Activated effector memory CD4-positive, alpha-beta T cell treated with Interleukin-2 at 50 U/mL for 16 hours (primary cell): ENCODE measurements around the gene CSNK1D.

Experiments used
- DNase-seq: peaks from one replicate; pipeline ENCODE4 v3.0.0-alpha.2; 2020

Gene CSNK1D

DNA sequence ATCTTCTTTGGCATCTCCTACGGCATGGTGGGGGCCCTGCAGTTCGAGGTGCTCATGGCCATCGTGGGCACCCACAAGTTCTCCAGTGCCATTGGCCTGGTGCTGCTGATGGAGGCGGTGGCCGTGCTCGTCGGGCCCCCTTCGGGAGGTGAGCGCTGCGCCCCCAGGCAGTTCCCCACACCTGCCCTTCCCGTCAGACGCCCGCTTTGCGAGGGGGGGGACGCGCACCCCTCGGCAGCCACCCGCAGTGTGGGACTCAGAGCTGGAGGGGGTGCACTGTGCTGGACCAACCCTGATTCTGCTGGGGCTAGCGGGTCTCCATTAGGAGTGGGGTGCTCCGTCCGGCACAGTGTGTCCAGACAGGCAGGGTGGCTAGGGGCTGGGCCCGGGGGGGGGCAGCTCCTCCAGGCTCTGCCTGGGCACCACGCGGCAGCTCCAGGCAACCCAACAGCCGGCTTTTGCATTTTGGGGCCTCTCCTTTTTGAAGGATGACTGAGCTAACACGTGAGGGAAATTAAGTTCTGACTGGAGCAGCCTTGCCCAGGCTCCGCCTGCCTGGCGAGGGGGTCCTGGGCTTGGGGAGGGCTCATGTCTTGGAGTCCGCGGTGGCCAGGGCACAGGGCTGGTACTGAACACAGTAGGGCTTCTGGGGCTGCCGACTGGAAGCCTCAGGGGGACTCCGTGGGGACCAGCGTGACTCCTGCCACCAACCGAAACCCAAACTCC, 35.6 kb downstream of the CSNK1D start:
- no peak for DNase-seq

GRCh38 chr17:82237083-82237745, 36.3 kb downstream of the CSNK1D start:
- DNase-seq = no peak

GRCh38 chr17:82236142-82236971, 37.1 kb downstream of the CSNK1D start:
- DNase-seq = peak; percentile 54

GRCh38 chr17:82235775-82236141, 37.7 kb downstream of the CSNK1D start:
- no peak for DNase-seq

DNA sequence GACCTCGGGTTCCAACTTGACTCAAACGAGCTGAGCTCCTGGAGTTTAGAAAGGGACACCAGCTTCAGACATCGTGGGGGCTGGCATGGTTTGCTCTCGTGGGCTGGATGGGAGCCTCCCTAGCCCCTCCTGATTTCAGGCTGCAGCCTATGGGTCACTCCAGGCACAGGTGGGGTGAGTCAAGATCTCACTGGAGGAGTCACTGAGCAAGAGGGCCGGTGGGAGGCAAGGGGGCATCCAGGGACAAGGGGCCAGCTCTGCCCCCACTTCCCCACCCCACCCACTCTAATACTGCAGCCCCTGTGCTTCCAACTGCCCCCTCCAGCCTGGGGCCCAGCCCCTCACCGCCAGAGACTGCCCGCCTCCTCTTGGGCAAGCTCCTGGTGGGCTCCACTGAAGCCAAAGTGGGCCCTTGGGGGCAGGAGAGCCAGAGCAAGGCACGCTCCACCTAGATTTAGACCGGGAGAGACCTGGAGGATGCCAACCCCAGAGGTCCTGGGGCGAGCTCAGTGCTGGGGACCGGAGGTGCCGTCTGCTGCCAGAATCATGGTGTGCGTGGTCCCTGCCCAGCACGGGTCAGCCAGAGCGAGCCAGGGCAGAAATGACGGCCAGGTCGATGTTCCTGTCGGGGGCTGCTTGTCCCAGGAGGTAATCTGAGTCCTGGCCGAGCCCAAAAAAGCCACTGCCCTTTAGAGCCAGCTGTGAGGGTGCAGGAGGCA, 38.3 kb downstream of the CSNK1D start:
- no peak for DNase-seq

DNA sequence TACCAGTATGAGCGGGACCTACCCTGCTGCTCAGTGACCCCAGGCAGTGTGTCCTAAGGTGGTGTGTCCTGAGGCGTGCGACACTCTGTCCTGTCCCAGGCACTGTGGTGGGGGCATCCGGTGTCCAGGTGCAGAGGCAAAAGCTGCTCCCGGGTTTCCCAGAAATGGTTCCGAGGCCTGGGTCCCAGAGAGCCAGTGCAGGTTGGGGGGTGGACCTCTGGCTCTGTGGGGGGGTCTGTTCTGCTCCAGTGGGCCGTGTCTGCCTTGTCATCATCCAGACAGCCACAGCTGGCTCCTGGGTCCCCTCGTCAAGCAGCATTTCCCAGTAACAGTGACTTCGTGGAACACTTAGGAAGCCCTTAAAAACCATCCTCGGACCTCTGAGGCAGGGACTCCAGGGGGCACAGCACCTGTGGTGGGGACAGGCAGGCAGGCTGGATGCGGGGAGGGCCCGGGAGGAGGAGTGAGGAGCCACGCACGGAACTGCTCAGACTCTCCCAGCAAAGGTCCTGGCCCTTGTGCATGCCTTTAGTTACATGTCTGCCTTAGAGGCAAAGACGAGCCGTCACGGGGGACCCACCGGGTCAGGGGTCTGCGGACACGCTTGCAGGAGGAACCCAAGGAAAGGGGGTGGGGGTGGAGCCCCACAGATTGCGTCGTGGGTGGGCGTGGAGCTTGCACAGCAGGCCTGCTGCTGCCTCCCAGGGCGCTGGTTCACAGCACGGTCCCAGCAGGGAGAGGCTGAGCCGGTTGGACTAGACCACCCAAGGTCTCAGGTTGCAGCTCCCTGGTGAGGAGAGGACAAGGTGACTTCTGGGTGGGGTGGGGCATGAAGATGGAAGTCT, 39.1 kb downstream of the CSNK1D start:
- no peak for DNase-seq

- DNase-seq = no peak
Measured at GRCh38 chr17:82232876-82233785, 40.4 kb downstream of the CSNK1D start.

- DNase-seq = no peak
Measured at GRCh38 chr17:82232322-82232820, 41.1 kb downstream of the CSNK1D start.

GRCh38 chr17:82231562-82232321, 41.8 kb downstream of the CSNK1D start:
- DNase-seq = no peak

DNA sequence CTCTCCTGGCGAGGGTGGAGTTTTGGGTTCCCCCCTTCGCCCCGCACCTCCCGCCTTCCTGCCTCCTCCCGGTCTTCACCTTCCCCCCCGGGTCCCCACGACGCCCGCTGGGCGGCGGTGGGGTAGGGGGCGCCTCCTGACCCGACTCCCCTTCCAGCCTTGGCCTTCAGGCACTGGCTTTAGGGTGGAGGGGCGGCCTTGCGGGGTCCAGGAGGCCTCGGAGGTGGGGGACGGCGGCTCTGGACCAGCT, 42.3 kb downstream of the CSNK1D start:
- no peak for DNase-seq

DNA sequence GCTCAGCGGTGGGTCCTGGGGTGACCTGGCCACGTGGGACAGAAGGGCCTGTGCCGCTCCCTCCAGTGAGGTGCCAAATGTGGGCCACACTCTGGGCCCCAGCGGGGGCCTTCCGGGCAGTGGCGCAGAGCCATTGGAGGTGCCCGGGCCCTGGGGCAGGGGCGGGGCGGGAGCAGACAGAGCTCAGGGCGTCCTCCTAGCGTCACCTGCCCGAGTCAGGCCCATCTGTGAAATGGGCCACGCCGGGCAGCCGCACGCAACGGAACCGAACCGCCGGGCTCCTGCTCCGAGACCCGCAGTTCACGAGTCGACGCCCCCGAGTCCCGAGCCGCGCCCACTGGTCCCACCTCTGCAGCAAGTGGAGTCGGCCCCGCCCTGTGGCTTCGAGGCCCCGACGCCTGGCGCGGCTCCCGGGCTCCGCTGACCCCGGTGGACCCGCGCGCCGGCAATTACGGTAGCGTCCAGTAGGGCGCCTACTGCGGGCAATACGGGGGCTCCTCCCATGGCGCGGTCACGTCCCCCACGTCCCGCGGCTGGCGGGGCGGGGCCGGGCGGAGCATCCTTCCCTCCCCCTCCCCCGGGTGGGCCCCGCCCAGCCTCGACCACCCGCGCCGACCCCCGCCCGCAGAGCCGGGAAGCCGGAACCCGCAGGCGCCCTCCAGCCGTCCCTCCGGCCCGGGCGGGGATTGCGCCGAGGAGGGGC, 42.7 kb downstream of the CSNK1D start:
- peak; percentile 37 for DNase-seq

DNA sequence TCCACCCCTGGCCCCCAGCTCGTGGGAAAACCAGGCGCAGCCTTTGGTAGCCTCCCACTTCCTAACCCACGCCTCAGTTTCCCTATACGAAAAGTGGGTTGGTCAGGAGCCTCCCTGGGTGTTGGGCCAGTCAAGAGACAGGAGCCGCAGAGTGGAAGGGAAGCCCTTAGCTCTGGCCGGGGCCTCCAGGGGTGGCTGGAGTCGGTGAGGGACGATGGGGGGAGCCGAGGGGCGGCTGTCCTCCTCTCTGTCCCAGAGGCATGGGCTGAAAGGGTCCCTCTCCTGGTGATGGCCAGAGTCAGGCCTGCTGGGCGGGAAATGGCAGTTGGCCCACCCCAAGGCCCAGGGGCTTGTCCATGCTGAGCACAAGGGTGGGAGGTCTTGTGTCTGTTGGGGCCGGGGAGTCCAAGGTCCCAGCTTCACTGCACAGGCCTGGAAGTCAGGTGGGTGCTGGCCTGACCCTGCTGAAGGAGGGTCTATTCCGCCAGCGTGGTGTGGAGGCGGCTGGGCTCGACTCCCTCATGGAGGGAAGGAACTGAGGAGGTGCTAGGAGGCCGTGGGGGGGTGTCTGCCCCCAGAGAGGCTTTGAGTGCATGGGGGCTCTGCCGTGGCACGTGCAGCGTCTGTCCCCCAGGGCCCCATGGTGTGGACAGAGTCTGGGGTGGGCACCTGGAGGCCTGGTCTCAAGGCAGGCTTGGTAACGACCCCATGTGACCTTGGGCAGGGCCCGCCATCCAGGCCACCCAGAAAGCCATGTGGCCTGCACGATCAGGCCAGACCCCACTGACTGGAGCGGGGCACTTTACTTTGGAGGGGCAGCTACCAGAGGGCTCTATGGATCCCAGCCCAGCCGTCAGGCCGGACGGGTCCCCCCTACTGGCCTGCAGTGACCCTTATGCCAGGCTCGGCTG, 43.5 kb downstream of the CSNK1D start:
- DNase-seq = no peak

GRCh38 chr17:82228842-82229697, 44.4 kb downstream of the CSNK1D start, which contains the start of gene SLC16A3:
Gene SLC16A3 (plus strand): TSS chr17:82229042. CDS start chr17:82236009, 6,967 bp downstream.
- DNase-seq = peak; percentile 51

DNA sequence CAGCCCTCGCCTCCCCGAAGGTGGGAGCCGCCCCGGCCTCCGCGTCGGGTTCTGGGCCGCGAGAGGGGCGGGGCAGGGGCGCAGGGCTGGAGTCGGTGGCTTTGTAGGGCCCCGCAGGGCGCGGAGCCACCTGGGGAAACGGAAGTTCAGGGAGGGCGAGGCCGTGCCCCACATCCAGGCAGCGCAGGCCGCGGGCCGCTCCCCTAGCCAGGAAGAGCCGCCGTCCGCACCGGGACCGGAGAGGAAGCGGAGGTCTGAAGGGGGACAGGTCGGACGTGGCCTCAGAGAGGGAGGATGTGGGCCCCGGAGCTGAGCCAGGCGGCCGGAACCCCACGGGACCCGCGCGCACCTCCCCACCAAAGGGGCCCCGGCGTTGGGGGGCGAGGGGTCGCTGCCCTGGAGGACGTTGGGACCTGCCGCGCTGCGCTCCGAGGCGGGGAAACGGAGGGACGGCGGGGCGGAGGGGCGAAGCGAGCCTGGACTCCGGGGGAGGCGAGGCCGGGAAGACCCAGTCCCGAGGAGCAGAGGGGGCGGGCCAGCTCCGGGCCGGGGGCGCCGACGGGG, 45.1 kb downstream of the CSNK1D start:
- peak; percentile 57 for DNase-seq

DNA sequence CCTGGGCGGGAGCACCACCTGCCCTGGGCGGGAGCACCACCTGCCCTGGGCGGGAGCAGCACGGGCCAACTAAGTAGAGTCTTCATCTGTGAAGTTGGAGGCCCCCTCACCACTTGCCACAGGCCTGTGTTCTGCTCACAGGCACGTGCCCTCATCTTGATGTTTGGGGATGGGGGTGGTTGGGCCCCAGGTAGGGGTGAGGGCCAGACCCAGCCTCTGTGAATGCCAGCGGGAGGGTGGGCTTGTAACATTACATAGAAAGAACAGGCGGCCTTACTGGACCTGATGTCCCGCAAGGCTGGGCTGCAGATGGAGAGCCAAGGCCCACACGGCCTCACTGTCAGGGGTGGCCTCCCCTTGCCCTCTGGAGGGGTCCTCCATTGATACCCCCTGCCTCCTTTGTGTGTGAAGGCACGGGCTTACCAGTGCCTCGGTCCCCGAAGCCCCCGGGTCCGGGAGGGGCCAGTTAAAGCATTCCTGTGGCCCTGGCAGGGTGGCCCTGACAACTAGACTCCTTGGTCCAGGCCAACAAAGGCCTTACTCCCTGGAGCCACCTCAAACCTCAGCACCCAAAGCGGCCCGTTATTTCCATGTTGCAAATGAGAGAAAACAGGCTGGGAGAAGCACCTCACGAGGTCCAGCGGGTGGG, 45.7 kb downstream of the CSNK1D start:
- DNase-seq = no peak

DNA sequence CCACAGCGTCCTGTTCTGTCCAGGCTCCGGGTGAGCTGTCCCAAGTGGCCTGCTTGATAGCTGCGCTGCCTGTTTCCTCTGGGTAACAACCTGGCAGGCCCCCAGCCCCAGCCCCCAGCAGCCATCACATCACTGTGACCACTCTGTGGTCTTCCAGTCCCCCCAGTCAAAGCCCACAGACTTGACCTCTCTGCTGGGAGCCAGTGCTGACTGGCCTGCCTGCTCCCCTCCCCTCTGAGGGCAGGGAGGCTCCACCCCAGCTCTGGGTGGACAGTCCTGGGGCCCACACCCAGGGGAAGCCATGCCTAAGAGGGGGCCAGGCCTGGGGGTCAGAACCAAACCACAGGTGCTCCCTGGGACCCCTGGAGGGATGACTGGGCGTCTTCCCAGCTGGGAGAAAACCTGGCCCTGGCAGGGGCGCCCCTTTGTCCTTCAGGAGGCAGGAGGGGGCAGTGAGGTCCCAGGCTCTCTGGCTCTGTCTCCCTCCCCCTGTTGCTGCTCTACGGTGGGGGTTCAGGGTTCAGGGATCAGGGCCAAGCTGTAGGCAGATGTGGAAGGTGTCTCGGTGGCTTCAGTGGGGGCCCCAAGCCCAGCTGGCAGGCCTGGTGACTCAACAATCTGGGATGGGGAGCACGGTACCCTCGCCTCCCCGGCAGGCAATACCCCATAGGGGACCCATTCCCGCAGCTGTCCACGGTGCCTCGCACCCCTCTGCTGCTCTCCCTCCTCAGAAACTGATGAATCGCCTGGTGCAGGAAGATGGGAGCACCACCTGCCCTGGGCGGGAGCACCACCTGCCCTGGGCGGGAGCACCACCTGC, 46.5 kb downstream of the CSNK1D start:
- DNase-seq = no peak
